NCI-H2196 (cell line): ENCODE results near the gene LIN9.
"Not testable (repeated sequence)": the region's sequence is repeated elsewhere in the genome, so short reads cannot be mapped to it uniquely, and the experiment has no call there.

ENCODE experiments used
- DNase-seq: peaks from one replicate; lab custom pipeline; 2025; ENCODE audit not compliant: unreplicated experiment; lab: John Stamatoyannopoulos, UW

LIN9 gene

GRCh38 chr1:226274138-226274537 lies 34.8 kb downstream of the LIN9 start:
- DNase-seq: no peak

GRCh38 chr1:226272233-226272902 lies 36.6 kb downstream of the LIN9 start:
- DNase-seq: not testable (repeated sequence)

GRCh38 chr1:226268421-226269124 lies 40.4 kb downstream of the LIN9 start:
- DNase-seq: no peak

- DNase-seq: no peak
These were observed 47.1 kb downstream of the LIN9 start for GRCh38 chr1:226261818-226262217.

- DNase-seq: no peak
These were observed 53.6 kb downstream of the LIN9 start for GRCh38 chr1:226255380-226255779.

GRCh38 chr1:226253933-226254332 lies 55.0 kb downstream of the LIN9 start:
- DNase-seq: no peak

- DNase-seq: not testable (repeated sequence)
These were observed 56.1 kb downstream of the LIN9 start for GRCh38 chr1:226252841-226253240.

GRCh38 chr1:226250511-226250910 lies 58.5 kb downstream of the LIN9 start:
- no peak for DNase-seq

- no peak for DNase-seq
These were observed 60.2 kb downstream of the LIN9 start for GRCh38 chr1:226248796-226249195.

- DNase-seq: no peak
These were observed 60.9 kb downstream of the LIN9 start for GRCh38 chr1:226248091-226248490.

- no peak for DNase-seq
These were observed 69.5 kb downstream of the LIN9 start for GRCh38 chr1:226239421-226239820.

- no peak for DNase-seq
These were observed 72.1 kb downstream of the LIN9 start for GRCh38 chr1:226236826-226237225.

- no peak for DNase-seq
These were observed 75.2 kb downstream of the LIN9 start for GRCh38 chr1:226233806-226234205.

GRCh38 chr1:226233293-226233692 lies 75.7 kb downstream of the LIN9 start:
- no peak for DNase-seq

- DNase-seq: no peak
These were observed 82.4 kb downstream of the LIN9 start for GRCh38 chr1:226226601-226227000.

GRCh38 chr1:226223786-226224244 lies 85.1 kb downstream of the LIN9 start:
- no peak for DNase-seq

GRCh38 chr1:226223157-226223785 lies 85.7 kb downstream of the LIN9 start, which contains the start of gene MIXL1:
MIXL1 (plus strand) TSS chr1:226223664; CDS start chr1:226223682, 18 bp downstream.
- DNase-seq: no peak

GRCh38 chr1:226222686-226223085 lies 86.3 kb downstream of the LIN9 start:
- no peak for DNase-seq

GRCh38 chr1:226220473-226221189 lies 88.3 kb downstream of the LIN9 start:
- DNase-seq: no peak

- DNase-seq: no peak
These were observed 91.7 kb downstream of the LIN9 start for GRCh38 chr1:226217273-226217672.

GRCh38 chr1:226216056-226216455 lies 92.9 kb downstream of the LIN9 start:
- no peak for DNase-seq
